Liver (tissue), 9 donors: ENCODE measurements around the gene GRID1. TPM values are rescaled to one million over a fixed set of nuclear protein-coding genes. Genes with fewer than 3 reads are reported as not detected.

Source experiments
- DNase-seq: peaks from one replicate; pipeline ENCODE4 v3.0.0-alpha.2; 2017; ENCODE audit warnings: low spot score
- H3K27ac ChIP-seq, 2 donors: one replicate each; pipeline ENCODE4 v1.7.0; 2013; ENCODE audit warnings: inconsistent platforms in 2 of 2, low read length in 2 of 2, control low read depth in 1 of 2, low read depth in 1 of 2, mild to moderate bottlenecking in 1 of 2
- H3K27me3 ChIP-seq, 4 donors: one replicate each; pipeline versions ENCODE4 v1.6.1 to v1.7.0; 2013; ENCODE audit warnings: low read length in 3 of 4, inconsistent platforms in 1 of 4, mild to moderate bottlenecking in 1 of 4, moderate library complexity in 1 of 4; ENCODE audit not compliant: control insufficient read depth in 4 of 4, insufficient read depth in 4 of 4
- H3K36me3 ChIP-seq, 4 donors: one replicate each; pipeline versions ENCODE4 v1.6.1 to v1.7.0; 2013; ENCODE audit warnings: low read length in 3 of 4, mild to moderate bottlenecking in 3 of 4, low read depth in 1 of 4, moderate library complexity in 1 of 4; ENCODE audit not compliant: control insufficient read depth in 4 of 4, insufficient read depth in 3 of 4
- H3K4me1 ChIP-seq, 4 donors: one replicate each; pipeline versions ENCODE4 v1.6.1 to v1.7.0; 2013; ENCODE audit warnings: low read length in 3 of 4, mild to moderate bottlenecking in 3 of 4, moderate library complexity in 1 of 4; ENCODE audit not compliant: control insufficient read depth in 4 of 4, insufficient read depth in 4 of 4
- H3K4me3 ChIP-seq, 3 donors: one replicate each; pipeline versions ENCODE4 v1.6.1 to v1.7.0; 2013; ENCODE audit warnings: low read length in 3 of 3, control low read depth in 1 of 3, low read depth in 1 of 3, mild to moderate bottlenecking in 1 of 3
- H3K9ac ChIP-seq, 2 donors: one replicate each; pipeline ENCODE4 v1.7.0; 2013; ENCODE audit warnings: low read length in 2 of 2, mild to moderate bottlenecking in 2 of 2, moderate library complexity in 2 of 2, control low read depth in 1 of 2, low read depth in 1 of 2
- H3K9me3 ChIP-seq, 4 donors: one replicate each; pipeline versions ENCODE4 v1.6.1 to v1.7.0; 2013; ENCODE audit warnings: low read length in 3 of 4; ENCODE audit not compliant: control insufficient read depth in 4 of 4
- FOXA1 ChIP-seq: IDR thresholded peaks from 2 replicates; pipeline ENCODE4 v1.6.1; 2016; ENCODE audit warnings: antibody characterized with exemption
- HNF4A ChIP-seq, 2 donors: conservative IDR thresholded peaks; 2 replicates each; pipeline ENCODE4 v1.6.1; 2016; ENCODE audit warnings: antibody characterized with exemption in 2 of 2, mild to moderate bottlenecking in 2 of 2
- HNF4G ChIP-seq: IDR thresholded peaks from 2 replicates; pipeline ENCODE4 v1.6.1; 2016; ENCODE audit warnings: antibody characterized with exemption
- JUND ChIP-seq, 2 donors: IDR thresholded peaks; 2 replicates each; pipeline ENCODE4 v1.6.1; 2016; ENCODE audit warnings: antibody characterized with exemption in 2 of 2
- NR2F2 ChIP-seq: IDR thresholded peaks from 2 replicates; pipeline ENCODE4 v1.6.1; 2016; ENCODE audit warnings: antibody characterized with exemption
- TAF1 ChIP-seq: conservative IDR thresholded peaks from 2 replicates; pipeline ENCODE4 v1.6.1; 2016; ENCODE audit warnings: antibody characterized with exemption, mild to moderate bottlenecking
- YY1 ChIP-seq: IDR thresholded peaks from 2 replicates; pipeline ENCODE4 v1.6.1; 2016; ENCODE audit warnings: antibody characterized with exemption, mild to moderate bottlenecking
- WGBS: extraction: QIAGEN DNeasy Blood & Tissue Kit; methylation state at CpG from one replicate; pipeline ENCODE4 v1.1.7; 2013; 5-methylcytosine and 5-hydroxymethylcytosine counted together
- polyA plus RNA-seq, 2 donors: library from polyadenylated mRNA; stranded (reverse) in 1 of 2; unstranded in 1 of 2; fragments of 200-250 nt in 1 of 2; fragments of >200 nt in 1 of 2; fragmentation: Nextera tagmentation in 1 of 2; extraction: Ambion mirVana in 1 of 2; gene quantifications; one replicate each; pipeline versions ENCODE4 v1.2.1 to v1.2.3, GENCODE V29; 2013 to 2015
- total RNA-seq, 2 donors: library from RNA; depleted of rRNA; stranded (reverse); fragments of >200 nt; gene quantifications; one replicate each; pipeline ENCODE4 v1.2.3, GENCODE V29; 2014
- TF ChIP-seq, protein P1 (sequence below): IDR thresholded peaks from 2 replicates; pipeline ENCODE4 v1.6.1; 2016; ENCODE audit warnings: antibody characterized with exemption, mild to moderate bottlenecking
- TF ChIP-seq, protein P2 (sequence below): IDR thresholded peaks from 2 replicates; pipeline ENCODE4 v1.6.1; 2016; ENCODE audit warnings: antibody characterized with exemption
- TF ChIP-seq, protein P3 (sequence below): fragments of 150-350 bp; IDR thresholded peaks from 2 replicates; pipeline ENCODE4 v1.5.1; 2017; ENCODE audit warnings: improper control_type of control experiment, low read depth, low read length; ENCODE audit not compliant: missing input control
- TF ChIP-seq, protein P4 (sequence below): IDR thresholded peaks from 2 replicates; pipeline ENCODE4 v1.6.1; 2016; ENCODE audit warnings: antibody characterized with exemption
- TF ChIP-seq, protein P5 (sequence below): IDR thresholded peaks from 2 replicates; pipeline ENCODE4 v1.6.1; 2016; ENCODE audit warnings: antibody characterized with exemption
- donor health status: healthy.
- donor health status: healthy.
- donor health status: healthy.
- donor health status: healthy.
- donor health status: healthy.

GRID1 gene
- total and polyA plus RNA-seq, 4 donors, result 0.09 to 0.17 (median 0.14) TPM; not detected in 1

DNA sequence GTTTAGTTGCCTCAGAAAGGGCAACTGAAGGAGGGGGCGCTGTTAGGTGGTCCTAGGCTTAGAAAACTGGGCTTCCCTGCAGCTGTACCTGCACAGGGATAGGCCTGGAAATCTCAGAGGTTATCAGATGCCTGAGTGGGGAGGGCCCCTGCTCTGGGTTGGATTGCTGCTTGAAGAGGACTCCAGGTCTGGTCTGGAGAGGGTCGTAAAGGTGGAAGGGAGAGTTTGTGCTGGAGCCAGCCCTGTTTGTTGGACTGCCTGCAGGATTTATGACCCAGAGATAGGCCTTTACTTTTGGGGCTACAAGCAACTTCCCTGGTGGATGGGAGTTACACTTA is 765.9 kb downstream of the GRID1 start:
- no peaks in the 10 kb centered on the region for H3K9me3 ChIP-seq
- 79% methylated on average over 2 of the region's 2 CpGs for WGBS
- no peak overlapping the region for H3K9ac ChIP-seq
- no peak overlapping the region for H3K27ac ChIP-seq
- TF ChIP-seq YY1, result no peak
- DNase-seq, result peak; percentile 19
- no peaks in the 10 kb centered on the region for H3K4me1 ChIP-seq
- H3K36me3 ChIP-seq, result no peaks in the 10 kb centered on the region
- no peaks in the 10 kb centered on the region for H3K27me3 ChIP-seq
- no peak overlapping the region for H3K4me3 ChIP-seq

DNA sequence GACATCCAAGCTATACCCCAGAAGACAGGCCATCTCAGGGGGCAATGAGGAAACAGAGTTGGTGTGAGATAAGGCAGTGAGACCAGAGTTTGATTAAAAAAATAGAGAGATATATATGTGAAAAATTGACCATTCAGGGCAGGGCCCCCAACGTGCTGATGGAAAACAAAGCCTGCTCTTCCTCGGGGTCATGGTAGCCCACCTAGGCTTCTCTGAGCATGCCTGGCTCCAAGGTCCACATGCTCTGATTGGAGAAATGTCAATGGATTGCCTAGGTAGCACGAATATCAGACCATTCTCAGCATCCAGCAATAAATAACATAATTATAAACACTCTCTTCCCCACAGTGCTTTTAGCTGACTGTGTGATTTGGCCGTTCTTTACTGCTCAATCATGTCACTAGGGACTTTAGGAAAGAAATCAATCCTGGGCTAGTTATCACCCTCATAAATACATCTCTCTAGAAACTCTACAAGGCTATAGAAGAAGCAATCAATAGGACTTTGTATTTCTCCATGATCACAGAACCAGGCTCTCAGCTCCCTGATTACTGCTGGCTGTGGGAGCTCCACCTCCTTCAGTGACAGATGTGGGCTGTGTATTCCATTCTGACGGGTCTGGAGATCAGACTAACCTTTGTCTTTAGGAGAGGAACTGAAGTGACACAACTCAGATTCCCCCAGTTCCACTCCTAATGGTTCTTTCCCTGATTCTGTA is 766.4 kb downstream of the GRID1 start:
- no peak for TF ChIP-seq YY1
- TF ChIP-seq, protein P1, sequence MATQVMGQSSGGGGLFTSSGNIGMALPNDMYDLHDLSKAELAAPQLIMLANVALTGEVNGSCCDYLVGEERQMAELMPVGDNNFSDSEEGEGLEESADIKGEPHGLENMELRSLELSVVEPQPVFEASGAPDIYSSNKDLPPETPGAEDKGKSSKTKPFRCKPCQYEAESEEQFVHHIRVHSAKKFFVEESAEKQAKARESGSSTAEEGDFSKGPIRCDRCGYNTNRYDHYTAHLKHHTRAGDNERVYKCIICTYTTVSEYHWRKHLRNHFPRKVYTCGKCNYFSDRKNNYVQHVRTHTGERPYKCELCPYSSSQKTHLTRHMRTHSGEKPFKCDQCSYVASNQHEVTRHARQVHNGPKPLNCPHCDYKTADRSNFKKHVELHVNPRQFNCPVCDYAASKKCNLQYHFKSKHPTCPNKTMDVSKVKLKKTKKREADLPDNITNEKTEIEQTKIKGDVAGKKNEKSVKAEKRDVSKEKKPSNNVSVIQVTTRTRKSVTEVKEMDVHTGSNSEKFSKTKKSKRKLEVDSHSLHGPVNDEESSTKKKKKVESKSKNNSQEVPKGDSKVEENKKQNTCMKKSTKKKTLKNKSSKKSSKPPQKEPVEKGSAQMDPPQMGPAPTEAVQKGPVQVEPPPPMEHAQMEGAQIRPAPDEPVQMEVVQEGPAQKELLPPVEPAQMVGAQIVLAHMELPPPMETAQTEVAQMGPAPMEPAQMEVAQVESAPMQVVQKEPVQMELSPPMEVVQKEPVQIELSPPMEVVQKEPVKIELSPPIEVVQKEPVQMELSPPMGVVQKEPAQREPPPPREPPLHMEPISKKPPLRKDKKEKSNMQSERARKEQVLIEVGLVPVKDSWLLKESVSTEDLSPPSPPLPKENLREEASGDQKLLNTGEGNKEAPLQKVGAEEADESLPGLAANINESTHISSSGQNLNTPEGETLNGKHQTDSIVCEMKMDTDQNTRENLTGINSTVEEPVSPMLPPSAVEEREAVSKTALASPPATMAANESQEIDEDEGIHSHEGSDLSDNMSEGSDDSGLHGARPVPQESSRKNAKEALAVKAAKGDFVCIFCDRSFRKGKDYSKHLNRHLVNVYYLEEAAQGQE, result no peak
- TF ChIP-seq, protein P2, sequence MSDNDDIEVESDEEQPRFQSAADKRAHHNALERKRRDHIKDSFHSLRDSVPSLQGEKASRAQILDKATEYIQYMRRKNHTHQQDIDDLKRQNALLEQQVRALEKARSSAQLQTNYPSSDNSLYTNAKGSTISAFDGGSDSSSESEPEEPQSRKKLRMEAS, result no peak
- TF ChIP-seq HNF4G, result no peak
- TF ChIP-seq, protein P3, sequence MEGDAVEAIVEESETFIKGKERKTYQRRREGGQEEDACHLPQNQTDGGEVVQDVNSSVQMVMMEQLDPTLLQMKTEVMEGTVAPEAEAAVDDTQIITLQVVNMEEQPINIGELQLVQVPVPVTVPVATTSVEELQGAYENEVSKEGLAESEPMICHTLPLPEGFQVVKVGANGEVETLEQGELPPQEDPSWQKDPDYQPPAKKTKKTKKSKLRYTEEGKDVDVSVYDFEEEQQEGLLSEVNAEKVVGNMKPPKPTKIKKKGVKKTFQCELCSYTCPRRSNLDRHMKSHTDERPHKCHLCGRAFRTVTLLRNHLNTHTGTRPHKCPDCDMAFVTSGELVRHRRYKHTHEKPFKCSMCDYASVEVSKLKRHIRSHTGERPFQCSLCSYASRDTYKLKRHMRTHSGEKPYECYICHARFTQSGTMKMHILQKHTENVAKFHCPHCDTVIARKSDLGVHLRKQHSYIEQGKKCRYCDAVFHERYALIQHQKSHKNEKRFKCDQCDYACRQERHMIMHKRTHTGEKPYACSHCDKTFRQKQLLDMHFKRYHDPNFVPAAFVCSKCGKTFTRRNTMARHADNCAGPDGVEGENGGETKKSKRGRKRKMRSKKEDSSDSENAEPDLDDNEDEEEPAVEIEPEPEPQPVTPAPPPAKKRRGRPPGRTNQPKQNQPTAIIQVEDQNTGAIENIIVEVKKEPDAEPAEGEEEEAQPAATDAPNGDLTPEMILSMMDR, result no peak
- no peak for TF ChIP-seq NR2F2
- no peak for TF ChIP-seq JUND (IDR thresholded peaks at IDR 0.05)
- no peak for TF ChIP-seq FOXA1
- TF ChIP-seq HNF4A (conservative IDR thresholded peaks at IDR 0.05), result no peak
- TF ChIP-seq, protein P4, sequence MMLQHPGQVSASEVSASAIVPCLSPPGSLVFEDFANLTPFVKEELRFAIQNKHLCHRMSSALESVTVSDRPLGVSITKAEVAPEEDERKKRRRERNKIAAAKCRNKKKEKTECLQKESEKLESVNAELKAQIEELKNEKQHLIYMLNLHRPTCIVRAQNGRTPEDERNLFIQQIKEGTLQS, result no peak
- no peak for TF ChIP-seq TAF1
- TF ChIP-seq, protein P5, sequence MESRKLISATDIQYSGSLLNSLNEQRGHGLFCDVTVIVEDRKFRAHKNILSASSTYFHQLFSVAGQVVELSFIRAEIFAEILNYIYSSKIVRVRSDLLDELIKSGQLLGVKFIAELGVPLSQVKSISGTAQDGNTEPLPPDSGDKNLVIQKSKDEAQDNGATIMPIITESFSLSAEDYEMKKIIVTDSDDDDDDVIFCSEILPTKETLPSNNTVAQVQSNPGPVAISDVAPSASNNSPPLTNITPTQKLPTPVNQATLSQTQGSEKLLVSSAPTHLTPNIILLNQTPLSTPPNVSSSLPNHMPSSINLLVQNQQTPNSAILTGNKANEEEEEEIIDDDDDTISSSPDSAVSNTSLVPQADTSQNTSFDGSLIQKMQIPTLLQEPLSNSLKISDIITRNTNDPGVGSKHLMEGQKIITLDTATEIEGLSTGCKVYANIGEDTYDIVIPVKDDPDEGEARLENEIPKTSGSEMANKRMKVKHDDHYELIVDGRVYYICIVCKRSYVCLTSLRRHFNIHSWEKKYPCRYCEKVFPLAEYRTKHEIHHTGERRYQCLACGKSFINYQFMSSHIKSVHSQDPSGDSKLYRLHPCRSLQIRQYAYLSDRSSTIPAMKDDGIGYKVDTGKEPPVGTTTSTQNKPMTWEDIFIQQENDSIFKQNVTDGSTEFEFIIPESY, result no peak
- peak; percentile 16 for DNase-seq
- Histone ChIP-seq H3K9me3 (no peaks in the 10 kb centered on the region), H3K36me3 (no peaks in the 10 kb centered on the region), H3K27me3 (no peaks in the 10 kb centered on the region), H3K4me1 (no peaks in the 10 kb centered on the region), H3K27ac (no peak overlapping the region), H3K9ac (no peak overlapping the region), H3K4me3 (no peak overlapping the region)
- WGBS, result 52% methylated on average over 5 of the region's 5 CpGs
